HG02588 (cell line): ENCODE measurements around the gene ARHGAP42.
A peak's percentile ranks its signal among the peaks of the same experiment; 100 is the strongest.

Experiments
- ATAC-seq: cut with Tn5 transposase; IDR thresholded peaks from one replicate; pipeline ENCODE4 v1.9.1; 2021; ENCODE audit warnings: mild to moderate bottlenecking, moderate library complexity; ENCODE audit not compliant: unreplicated experiment

The ARHGAP42 gene

GRCh38 chr11:100680070-100680469 lies 7.0 kb upstream of the ARHGAP42 start:
- ATAC-seq = no peak

- ATAC-seq = peak; percentile 99
Observed at GRCh38 chr11:100681064-100681502, 6.0 kb upstream of the ARHGAP42 start.

- ATAC-seq = no peak
Observed at GRCh38 chr11:100682247-100682969, 4.7 kb upstream of the ARHGAP42 start.

GRCh38 chr11:100683126-100683525 lies 4.0 kb upstream of the ARHGAP42 start:
- ATAC-seq = no peak

- ATAC-seq = peak; percentile 29
Observed at GRCh38 chr11:100684101-100685065, 2.7 kb upstream of the ARHGAP42 start.

GRCh38 chr11:100686476-100687053 lies 523 bp upstream of the ARHGAP42 start:
- no peak for ATAC-seq

- ATAC-seq = peak; percentile 66
Observed at GRCh38 chr11:100687630-100688395, 725 bp downstream of the ARHGAP42 start.

GRCh38 chr11:100689141-100689540 lies 2.1 kb downstream of the ARHGAP42 start:
- ATAC-seq = no peak

GRCh38 chr11:100691896-100692653 lies 5.0 kb downstream of the ARHGAP42 start:
- no peak for ATAC-seq

- ATAC-seq = no peak
Observed at GRCh38 chr11:100695911-100696310, 8.8 kb downstream of the ARHGAP42 start.

GRCh38 chr11:100703139-100703538 lies 16.1 kb downstream of the ARHGAP42 start:
- no peak for ATAC-seq

- no peak for ATAC-seq
Observed at GRCh38 chr11:100703801-100704575, 16.9 kb downstream of the ARHGAP42 start.

GRCh38 chr11:100705447-100705846 lies 18.4 kb downstream of the ARHGAP42 start:
- ATAC-seq = no peak

- peak; percentile 60 for ATAC-seq
Observed at GRCh38 chr11:100706179-100706578, 19.1 kb downstream of the ARHGAP42 start.

- ATAC-seq = peak; percentile 84
Observed at GRCh38 chr11:100709233-100709957, 22.3 kb downstream of the ARHGAP42 start.

GRCh38 chr11:100711984-100712383 lies 24.9 kb downstream of the ARHGAP42 start:
- no peak for ATAC-seq

- no peak for ATAC-seq
Observed at GRCh38 chr11:100712583-100712982, 25.5 kb downstream of the ARHGAP42 start.

GRCh38 chr11:100715165-100715761 lies 28.2 kb downstream of the ARHGAP42 start:
- no peak for ATAC-seq
